H7 (cell line): ENCODE results near the gene SLC39A11. TPM values are rescaled to one million over a fixed set of nuclear protein-coding genes. Genes with fewer than 3 reads are reported as not detected.
A peak's percentile ranks its signal among the peaks of the same experiment; 100 is the strongest.

Experiments used
- DNase-seq: peaks from one replicate; pipeline ENCODE4 v3.0.0; 2012
- H3K27me3 ChIP-seq: 2 replicates; pipeline ENCODE4 v1.6.0; 2011; ENCODE audit warnings: mild to moderate bottlenecking, low read length; ENCODE audit not compliant: control insufficient read depth, insufficient read depth
- H3K36me3 ChIP-seq: replicated peaks from 2 replicates; pipeline ENCODE4 v1.5.1; 2011; ENCODE audit warnings: low read length; ENCODE audit not compliant: control insufficient read depth, insufficient read depth
- H3K4me3 ChIP-seq: 2 replicates; pipeline ENCODE4 v1.5.1; 2011; ENCODE audit warnings: low read depth, mild to moderate bottlenecking, control low read depth, low read length, moderate library complexity; ENCODE audit not compliant: insufficient read depth
- total RNA-seq: library from RNA; depleted of rRNA; stranded (reverse); fragments of >200 nt; shearing (Covaris generic); gene quantifications from 2 replicates; pipeline ENCODE4 v1.2.3, GENCODE V29; 2014

Gene SLC39A11
- total RNA-seq, 1 experiment from 2014 or later = 6.8 TPM

DNA sequence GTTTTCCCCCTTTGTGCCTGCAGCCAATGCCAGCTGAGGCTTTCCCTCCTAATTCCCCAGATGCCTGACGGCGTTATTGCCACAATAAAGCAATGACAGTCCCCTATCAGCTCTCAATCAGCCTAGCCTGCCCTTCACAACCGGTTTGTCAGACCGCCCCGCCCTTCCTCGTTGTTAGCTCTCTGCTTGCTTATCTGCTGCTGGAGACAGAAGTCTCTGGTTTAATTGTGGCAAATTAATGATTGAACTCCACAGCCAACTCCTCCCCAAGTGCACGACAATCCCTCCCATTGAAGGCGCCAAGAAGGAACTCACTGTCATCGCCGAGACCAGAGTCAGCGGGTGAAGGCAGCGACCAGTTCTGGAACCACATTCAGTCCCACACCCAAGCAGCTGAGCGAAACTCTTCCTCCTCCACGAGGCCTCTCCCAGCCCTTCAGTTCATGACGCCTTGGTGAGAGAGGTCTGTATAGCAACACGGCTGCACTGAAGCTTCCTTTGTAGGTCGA, 474.4 kb downstream of the SLC39A11 start:
- H3K4me3 ChIP-seq = no peak overlapping the region
- no peak for DNase-seq
- H3K36me3 ChIP-seq = no peaks in the 10 kb centered on the region
- H3K27me3 ChIP-seq = no peaks in the 10 kb centered on the region

GRCh38 chr17:72617557-72617956, 474.9 kb downstream of the SLC39A11 start:
- Histone ChIP-seq H3K36me3 (no peaks in the 10 kb centered on the region), H3K27me3 (no peaks in the 10 kb centered on the region), H3K4me3 (no peak overlapping the region)
- DNase-seq = no peak

- no peak overlapping the region for H3K4me3 ChIP-seq
- H3K27me3 ChIP-seq = no peaks in the 10 kb centered on the region
- DNase-seq = peak; percentile 67
- no peaks in the 10 kb centered on the region for H3K36me3 ChIP-seq
These were observed 476.0 kb downstream of the SLC39A11 start for GRCh38 chr17:72616447-72616846.

- no peak for DNase-seq
- Histone ChIP-seq H3K36me3 (no peaks in the 10 kb centered on the region), H3K27me3 (no peaks in the 10 kb centered on the region), H3K4me3 (no peak overlapping the region)
These were observed 476.9 kb downstream of the SLC39A11 start for GRCh38 chr17:72615627-72615991.

DNA sequence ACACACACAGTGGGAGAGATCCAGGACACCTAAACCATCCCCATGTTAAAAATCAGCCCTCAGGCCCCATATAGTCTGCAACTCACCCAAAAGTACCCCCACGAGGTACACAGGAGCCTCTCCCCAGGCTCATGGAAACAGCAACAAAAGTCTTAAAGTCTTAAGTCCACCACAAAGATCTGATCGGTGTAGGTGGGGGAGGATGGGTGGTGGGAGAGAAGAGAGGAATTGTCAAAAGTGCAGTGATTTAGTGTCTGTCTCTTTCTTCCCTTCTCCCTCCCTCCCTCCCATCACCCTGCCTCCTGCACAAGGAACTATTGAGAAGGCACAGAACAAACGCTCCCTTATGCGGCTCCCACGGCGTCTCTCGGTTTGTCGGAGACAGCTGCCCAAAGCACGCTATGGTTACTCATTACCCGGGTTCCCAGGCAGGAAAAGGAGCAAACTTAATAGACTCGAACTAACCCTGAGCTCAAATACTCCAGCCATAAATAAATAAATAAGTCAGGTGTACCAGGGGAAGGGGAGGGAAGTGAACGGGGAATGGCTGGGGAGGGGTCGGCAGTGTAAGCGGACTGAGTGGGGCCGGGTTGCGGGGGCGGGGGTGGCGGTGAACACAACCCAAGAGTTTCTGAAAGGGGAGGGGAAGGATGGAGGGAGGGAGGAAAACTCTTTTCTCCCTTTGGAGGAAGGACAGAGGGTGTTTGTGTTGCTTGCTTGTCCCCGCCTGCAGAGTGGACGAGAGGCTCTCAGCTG, 477.4 kb downstream of the SLC39A11 start:
- no peak overlapping the region for H3K4me3 ChIP-seq

DNA sequence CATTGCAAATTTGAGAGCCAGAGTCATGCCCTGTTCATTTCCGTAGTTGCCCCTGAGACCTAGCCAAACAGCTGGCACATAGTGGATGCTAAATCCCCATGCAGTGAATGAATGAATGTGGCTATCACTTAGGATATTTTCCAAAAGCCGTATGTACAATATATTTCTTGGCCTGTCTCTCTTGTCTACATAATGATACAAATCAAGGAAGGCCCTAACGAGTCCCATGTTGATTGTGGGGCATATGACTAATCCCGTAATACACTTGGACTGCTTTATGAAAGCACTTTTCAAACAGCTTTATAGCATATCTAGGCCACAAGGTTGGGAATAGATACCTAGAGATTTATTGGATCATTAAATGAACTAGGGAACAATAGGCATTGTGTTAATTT, 478.0 kb downstream of the SLC39A11 start:
- H3K27me3 ChIP-seq = no peaks in the 10 kb centered on the region
- H3K36me3 ChIP-seq = no peaks in the 10 kb centered on the region
- H3K4me3 ChIP-seq = no peak overlapping the region
- no peak for DNase-seq

More for the DNA sequence above, 477.4 kb downstream of the SLC39A11 start:
- Histone ChIP-seq H3K36me3 (no peaks in the 10 kb centered on the region), H3K27me3 (no peaks in the 10 kb centered on the region)
- DNase-seq = peak; percentile 56

GRCh38 chr17:72613806-72614292, 478.6 kb downstream of the SLC39A11 start:
- no peaks in the 10 kb centered on the region for H3K36me3 ChIP-seq
- DNase-seq = no peak
- H3K4me3 ChIP-seq = no peak overlapping the region
- H3K27me3 ChIP-seq = no peaks in the 10 kb centered on the region

GRCh38 chr17:72613396-72613795, 479.1 kb downstream of the SLC39A11 start:
- H3K36me3 ChIP-seq = no peaks in the 10 kb centered on the region
- H3K4me3 ChIP-seq = no peak overlapping the region
- DNase-seq = no peak

DNA sequence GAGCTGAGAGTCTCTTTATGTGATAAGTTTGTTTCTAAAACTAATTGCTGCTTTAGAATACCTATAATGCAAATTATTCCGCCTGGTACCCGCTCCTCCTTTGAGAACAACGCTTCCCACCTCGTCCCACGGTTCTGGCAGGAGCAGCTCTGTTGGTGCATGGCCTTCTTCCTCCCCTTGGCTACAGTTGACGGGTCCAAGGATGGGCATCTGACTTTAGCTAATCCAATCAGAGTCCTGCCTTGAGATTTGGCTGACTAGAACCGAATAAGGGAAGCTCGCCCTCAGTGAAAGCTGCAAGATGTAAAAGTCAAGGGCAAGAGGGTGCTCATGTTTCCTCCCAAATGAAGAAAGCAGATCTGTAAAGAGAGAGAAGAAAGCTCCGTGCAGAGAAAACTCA, 481.3 kb downstream of the SLC39A11 start:
- H3K27me3 ChIP-seq = no peaks in the 10 kb centered on the region
- no peak overlapping the region for H3K4me3 ChIP-seq
- no peak for DNase-seq
- H3K36me3 ChIP-seq = no peaks in the 10 kb centered on the region

More at GRCh38 chr17:72613396-72613795, 479.1 kb downstream of the SLC39A11 start:
- H3K27me3 ChIP-seq = no peaks in the 10 kb centered on the region

DNA sequence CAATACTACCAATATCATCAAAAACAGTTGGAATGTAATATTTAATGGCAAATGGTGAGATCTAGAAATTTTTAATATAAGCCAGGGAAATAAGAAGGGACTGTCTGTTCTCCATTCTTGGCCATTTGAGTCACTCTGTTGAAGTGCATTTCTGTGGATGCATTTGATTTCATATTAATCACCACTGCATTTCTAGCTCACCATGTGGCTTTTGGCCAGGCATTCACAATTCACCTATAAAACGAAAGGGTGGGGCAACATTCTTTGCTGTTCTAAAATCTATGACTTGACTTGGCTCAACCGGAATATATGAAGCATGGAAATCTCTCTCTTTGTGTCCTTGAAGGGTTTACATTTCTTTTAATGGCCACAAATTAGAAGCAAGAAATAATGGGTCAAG, 483.0 kb downstream of the SLC39A11 start:
- H3K36me3 ChIP-seq = no peaks in the 10 kb centered on the region
- DNase-seq = no peak
- no peak overlapping the region for H3K4me3 ChIP-seq
- H3K27me3 ChIP-seq = no peaks in the 10 kb centered on the region

GRCh38 chr17:72608436-72608835, 484.1 kb downstream of the SLC39A11 start:
- Histone ChIP-seq H3K4me3 (no peak overlapping the region), H3K27me3 (no peaks in the 10 kb centered on the region), H3K36me3 (no peaks in the 10 kb centered on the region)
- DNase-seq = no peak

DNA sequence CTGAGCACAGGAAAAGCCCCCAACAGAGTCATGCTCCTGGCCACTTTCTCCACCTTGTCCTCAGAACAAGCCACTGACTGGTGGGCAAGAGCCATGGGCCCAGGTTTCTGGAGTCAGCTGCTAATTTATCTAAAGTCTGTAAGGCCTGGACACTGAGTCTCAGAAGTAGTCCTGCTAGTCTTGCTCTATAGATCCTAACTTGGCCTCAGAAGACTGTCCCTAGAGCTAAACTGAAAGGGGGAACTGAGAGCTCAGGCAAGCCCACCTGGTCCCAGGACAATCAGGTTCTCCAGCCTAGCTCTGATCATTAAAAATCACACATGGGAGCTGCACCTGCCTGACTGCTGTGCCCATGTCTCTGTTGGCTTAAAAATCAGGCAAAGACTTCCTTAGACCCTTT, 485.8 kb downstream of the SLC39A11 start:
- Histone ChIP-seq H3K36me3 (no peaks in the 10 kb centered on the region), H3K27me3 (no peaks in the 10 kb centered on the region), H3K4me3 (no peak overlapping the region)
- no peak for DNase-seq

DNA sequence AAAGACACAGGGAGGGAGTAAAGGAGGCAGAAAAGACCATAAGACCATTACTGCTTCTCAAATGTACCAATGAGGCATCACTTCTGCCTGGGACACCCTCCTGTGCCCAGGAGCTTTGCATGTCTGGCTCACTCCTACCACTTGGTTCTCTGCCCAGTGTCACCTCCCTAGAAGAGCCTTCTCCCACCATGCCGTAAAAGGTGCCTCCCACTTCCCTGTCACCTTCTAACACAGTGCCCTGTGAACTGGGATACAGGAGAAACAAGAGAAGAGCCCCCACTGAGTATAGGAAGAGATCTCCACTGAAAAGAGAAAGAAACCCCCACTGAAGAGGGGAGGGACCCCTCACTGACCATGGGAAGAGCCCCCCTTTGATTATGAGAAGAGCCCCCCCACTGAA, 486.9 kb downstream of the SLC39A11 start:
- no peak for DNase-seq
- H3K36me3 ChIP-seq = no peaks in the 10 kb centered on the region
- H3K27me3 ChIP-seq = no peaks in the 10 kb centered on the region
- no peak overlapping the region for H3K4me3 ChIP-seq

- no peak overlapping the region for H3K4me3 ChIP-seq
- no peaks in the 10 kb centered on the region for H3K36me3 ChIP-seq
- no peak for DNase-seq
- H3K27me3 ChIP-seq = no peaks in the 10 kb centered on the region
These were observed 488.0 kb downstream of the SLC39A11 start for GRCh38 chr17:72604518-72604917.

DNA sequence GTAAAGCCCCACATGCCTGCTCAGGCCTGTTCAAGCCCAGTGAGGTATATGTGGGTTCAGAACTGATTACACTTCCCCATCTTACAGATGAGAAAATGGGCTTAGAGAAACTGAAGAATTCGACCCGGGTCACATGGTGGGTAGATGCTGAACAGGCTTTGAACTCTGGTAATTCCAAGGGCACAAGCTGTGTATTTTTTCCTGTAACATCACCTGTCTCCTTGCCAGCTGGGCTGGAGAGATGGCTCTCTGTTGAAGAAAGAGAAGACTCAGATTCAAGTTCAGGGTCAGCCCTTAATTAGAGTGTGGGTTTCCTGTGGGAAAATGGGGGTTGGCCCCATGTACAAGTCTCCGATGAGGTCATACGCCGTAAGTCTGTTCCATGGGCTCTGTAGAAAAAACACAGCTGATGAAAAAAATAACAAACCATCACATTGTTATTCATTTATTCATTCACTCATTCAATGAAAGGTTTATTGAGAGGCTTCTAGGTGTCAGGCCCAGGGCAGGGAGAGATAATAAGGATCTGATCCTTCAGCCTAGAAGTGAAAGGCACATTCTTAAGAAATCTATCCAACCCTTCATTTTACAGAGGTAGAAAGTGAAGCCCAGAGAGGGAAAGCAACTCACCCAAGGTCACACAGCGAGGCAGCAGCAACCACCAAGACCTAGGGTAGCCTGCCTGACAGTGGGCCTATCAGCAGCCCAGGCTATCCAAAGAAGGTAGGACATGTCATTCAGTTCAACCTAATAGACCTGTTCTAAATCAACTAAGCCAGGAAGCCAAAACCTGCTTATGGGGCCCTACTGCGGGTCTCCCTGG, 488.9 kb downstream of the SLC39A11 start:
- Histone ChIP-seq H3K4me3 (no peak overlapping the region), H3K36me3 (no peaks in the 10 kb centered on the region), H3K27me3 (no peaks in the 10 kb centered on the region)
- DNase-seq = no peak
